A549 (cell line): ENCODE measurements around the gene RASGRP2.

Source experiments
- EP300 ChIP-seq, 2 experiments: fragments of >200 bp; sonication (Bioruptor Twin); formaldehyde crosslinking; IDR thresholded peaks; 2 replicates in 1 of 2; 3 replicates in 1 of 2; pipeline ENCODE4 v1.6.1; 2016 to 2017
- PHF8 ChIP-seq: fragments of 200-600 bp; sonication (generic); IDR thresholded peaks from 2 replicates; pipeline ENCODE4 v1.6.1; 2016; ENCODE audit warnings: low read depth, mild to moderate bottlenecking, antibody characterized with exemption, moderate library complexity, borderline replicate concordance
- POLR2A ChIP-seq: IDR thresholded peaks from 2 replicates; pipeline ENCODE4 v1.6.1; 2012; ENCODE audit warnings: mild to moderate bottlenecking, low read length
- ZNF302 ChIP-seq: fragments of 250-450 bp; sonication (Bioruptor Pico); IDR thresholded peaks from 2 replicates; pipeline ENCODE4 v1.9.0; 2021; ENCODE audit warnings: inconsistent platforms, mild to moderate bottlenecking, moderate library complexity
- TF ChIP-seq, protein P1 (sequence below): fragments of 250-450 bp; sonication (Bioruptor Pico); IDR thresholded peaks from 2 replicates; pipeline ENCODE4 v1.5.0; 2021; ENCODE audit warnings: mild to moderate bottlenecking, moderate library complexity, borderline replicate concordance
- TF ChIP-seq, protein P2 (sequence below): fragments of >200 bp; sonication (Bioruptor Twin); formaldehyde crosslinking; IDR thresholded peaks from 3 replicates; pipeline ENCODE4 v1.5.1; 2016
- TF ChIP-seq, protein P3 (sequence below): fragments of 200-600 bp; sonication (generic); IDR thresholded peaks from 2 replicates; pipeline ENCODE4 v1.6.1; 2016; ENCODE audit warnings: antibody characterized with exemption, mild to moderate bottlenecking, moderate library complexity
- TF ChIP-seq, protein P4 (sequence below): fragments of 450-650 bp; IDR thresholded peaks from 2 replicates; pipeline ENCODE4 v1.6.1; 2014; ENCODE audit warnings: antibody characterized with exemption
- TF ChIP-seq, protein P5 (sequence below): IDR thresholded peaks from 2 replicates; pipeline ENCODE4 v1.6.1; 2012
- TF ChIP-seq, protein P6 (sequence below): IDR thresholded peaks from 2 replicates; pipeline ENCODE4 v1.6.1; 2012

DNA sequence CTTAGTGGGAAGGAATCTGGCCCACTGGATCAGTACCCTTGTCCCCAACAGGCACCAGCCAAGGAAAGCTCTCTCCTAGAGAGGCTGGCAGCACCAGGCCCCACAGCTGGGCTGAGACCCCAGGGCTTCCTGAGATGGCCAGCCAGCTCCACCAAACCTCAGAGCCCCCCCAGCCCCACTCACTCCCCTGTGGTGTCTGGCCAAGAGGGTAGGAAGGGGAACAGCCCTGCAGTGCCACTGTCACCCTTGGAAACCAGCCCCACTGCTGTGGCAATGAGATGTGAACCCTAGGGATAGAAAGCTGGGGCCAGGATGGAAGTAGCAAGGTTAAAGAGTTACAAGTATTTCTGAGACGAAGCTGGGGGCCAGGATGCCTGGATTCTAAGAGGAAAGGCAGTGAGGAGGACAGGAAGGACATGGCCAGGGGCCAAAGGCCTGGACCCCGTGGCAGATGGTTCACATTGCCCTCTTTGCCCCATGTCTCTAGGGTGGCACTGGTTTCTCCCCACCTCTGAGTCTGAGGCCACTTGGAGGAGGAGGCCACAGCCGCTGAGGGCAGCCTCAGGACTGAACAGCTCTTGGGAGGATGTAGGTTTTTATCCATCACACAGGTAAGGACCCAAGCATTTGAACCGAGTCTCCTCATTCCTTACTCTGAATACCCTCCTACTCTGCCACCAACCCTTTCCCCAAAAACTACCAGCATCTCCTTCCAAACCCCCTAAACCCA lies 49.8 kb downstream of the RASGRP2 start:
- TF ChIP-seq, protein P1, sequence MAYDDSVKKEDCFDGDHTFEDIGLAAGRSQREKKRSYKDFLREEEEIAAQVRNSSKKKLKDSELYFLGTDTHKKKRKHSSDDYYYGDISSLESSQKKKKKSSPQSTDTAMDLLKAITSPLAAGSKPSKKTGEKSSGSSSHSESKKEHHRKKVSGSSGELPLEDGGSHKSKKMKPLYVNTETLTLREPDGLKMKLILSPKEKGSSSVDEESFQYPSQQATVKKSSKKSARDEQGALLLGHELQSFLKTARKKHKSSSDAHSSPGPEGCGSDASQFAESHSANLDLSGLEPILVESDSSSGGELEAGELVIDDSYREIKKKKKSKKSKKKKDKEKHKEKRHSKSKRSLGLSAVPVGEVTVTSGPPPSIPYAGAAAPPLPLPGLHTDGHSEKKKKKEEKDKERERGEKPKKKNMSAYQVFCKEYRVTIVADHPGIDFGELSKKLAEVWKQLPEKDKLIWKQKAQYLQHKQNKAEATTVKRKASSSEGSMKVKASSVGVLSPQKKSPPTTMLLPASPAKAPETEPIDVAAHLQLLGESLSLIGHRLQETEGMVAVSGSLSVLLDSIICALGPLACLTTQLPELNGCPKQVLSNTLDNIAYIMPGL (CRISPR knock-in tag): no peak
- TF ChIP-seq, protein P2, sequence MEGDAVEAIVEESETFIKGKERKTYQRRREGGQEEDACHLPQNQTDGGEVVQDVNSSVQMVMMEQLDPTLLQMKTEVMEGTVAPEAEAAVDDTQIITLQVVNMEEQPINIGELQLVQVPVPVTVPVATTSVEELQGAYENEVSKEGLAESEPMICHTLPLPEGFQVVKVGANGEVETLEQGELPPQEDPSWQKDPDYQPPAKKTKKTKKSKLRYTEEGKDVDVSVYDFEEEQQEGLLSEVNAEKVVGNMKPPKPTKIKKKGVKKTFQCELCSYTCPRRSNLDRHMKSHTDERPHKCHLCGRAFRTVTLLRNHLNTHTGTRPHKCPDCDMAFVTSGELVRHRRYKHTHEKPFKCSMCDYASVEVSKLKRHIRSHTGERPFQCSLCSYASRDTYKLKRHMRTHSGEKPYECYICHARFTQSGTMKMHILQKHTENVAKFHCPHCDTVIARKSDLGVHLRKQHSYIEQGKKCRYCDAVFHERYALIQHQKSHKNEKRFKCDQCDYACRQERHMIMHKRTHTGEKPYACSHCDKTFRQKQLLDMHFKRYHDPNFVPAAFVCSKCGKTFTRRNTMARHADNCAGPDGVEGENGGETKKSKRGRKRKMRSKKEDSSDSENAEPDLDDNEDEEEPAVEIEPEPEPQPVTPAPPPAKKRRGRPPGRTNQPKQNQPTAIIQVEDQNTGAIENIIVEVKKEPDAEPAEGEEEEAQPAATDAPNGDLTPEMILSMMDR: no peak
- TF ChIP-seq ZNF302 (CRISPR knock-in tag): no peak
- TF ChIP-seq POLR2A: no peak
- TF ChIP-seq, protein P3, sequence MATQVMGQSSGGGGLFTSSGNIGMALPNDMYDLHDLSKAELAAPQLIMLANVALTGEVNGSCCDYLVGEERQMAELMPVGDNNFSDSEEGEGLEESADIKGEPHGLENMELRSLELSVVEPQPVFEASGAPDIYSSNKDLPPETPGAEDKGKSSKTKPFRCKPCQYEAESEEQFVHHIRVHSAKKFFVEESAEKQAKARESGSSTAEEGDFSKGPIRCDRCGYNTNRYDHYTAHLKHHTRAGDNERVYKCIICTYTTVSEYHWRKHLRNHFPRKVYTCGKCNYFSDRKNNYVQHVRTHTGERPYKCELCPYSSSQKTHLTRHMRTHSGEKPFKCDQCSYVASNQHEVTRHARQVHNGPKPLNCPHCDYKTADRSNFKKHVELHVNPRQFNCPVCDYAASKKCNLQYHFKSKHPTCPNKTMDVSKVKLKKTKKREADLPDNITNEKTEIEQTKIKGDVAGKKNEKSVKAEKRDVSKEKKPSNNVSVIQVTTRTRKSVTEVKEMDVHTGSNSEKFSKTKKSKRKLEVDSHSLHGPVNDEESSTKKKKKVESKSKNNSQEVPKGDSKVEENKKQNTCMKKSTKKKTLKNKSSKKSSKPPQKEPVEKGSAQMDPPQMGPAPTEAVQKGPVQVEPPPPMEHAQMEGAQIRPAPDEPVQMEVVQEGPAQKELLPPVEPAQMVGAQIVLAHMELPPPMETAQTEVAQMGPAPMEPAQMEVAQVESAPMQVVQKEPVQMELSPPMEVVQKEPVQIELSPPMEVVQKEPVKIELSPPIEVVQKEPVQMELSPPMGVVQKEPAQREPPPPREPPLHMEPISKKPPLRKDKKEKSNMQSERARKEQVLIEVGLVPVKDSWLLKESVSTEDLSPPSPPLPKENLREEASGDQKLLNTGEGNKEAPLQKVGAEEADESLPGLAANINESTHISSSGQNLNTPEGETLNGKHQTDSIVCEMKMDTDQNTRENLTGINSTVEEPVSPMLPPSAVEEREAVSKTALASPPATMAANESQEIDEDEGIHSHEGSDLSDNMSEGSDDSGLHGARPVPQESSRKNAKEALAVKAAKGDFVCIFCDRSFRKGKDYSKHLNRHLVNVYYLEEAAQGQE: no peak
- TF ChIP-seq, protein P4, sequence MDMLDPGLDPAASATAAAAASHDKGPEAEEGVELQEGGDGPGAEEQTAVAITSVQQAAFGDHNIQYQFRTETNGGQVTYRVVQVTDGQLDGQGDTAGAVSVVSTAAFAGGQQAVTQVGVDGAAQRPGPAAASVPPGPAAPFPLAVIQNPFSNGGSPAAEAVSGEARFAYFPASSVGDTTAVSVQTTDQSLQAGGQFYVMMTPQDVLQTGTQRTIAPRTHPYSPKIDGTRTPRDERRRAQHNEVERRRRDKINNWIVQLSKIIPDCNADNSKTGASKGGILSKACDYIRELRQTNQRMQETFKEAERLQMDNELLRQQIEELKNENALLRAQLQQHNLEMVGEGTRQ: no peak
- TF ChIP-seq, protein P5, sequence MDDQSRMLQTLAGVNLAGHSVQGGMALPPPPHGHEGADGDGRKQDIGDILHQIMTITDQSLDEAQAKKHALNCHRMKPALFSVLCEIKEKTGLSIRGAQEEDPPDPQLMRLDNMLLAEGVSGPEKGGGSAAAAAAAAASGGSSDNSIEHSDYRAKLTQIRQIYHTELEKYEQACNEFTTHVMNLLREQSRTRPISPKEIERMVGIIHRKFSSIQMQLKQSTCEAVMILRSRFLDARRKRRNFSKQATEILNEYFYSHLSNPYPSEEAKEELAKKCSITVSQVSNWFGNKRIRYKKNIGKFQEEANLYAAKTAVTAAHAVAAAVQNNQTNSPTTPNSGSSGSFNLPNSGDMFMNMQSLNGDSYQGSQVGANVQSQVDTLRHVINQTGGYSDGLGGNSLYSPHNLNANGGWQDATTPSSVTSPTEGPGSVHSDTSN: no peak
- TF ChIP-seq, protein P6, sequence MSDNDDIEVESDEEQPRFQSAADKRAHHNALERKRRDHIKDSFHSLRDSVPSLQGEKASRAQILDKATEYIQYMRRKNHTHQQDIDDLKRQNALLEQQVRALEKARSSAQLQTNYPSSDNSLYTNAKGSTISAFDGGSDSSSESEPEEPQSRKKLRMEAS: no peak
- no peak for TF ChIP-seq PHF8
- no peak for TF ChIP-seq EP300 (IDR thresholded peaks at IDR 0.05)
